Measurements from ENCODE around the gene COL26A1.
"Not testable (repeated sequence)": the region's sequence is repeated elsewhere in the genome, so short reads cannot be mapped to it uniquely, and the experiment has no call there.

Gene COL26A1

DNA sequence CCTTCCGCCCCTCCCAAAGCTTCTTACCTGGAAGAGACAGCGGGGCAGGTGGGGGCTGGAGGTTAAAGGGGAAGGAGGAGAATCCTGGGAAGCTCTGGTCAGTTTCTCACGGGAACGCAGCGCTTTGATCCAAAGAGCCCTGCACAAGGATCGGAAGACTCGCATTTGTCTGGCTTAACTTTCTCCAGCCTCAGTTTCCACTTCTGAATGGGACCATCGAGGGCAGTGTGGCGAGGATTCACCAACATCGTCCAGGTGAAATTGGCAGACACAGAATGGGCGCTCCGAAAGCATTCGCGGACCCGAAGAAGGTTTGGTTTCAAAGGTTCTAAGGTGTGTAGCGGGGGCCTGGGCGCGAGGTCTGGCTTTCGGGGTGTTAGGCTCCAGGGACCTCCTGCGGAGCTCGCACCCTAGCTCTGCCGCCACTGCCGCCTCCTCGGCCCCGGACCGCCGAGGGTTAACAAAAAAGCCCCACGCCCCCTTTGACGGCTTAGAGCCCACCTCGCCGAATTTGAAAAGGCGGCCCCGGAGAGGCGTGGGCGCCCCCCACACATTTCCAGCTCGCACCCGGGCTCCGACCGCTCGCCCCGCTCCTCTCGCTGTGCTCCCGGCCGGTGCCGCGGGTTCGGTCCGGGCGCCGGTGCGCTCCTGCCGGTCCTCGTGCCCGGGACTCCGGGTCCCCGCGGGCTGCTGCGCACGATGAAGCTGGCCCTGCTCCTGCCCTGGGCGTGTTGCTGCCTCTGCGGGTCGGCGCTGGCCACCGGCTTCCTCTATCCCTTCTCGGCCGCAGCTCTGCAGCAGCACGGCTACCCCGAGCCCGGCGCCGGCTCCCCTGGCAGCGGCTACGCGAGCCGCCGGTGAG, at the start of gene COL26A1:
COL26A1 (plus strand) TSS at position 542 of the 862 bp plus-strand sequence; CDS start at position 700, 158 bp downstream.
- DNase-seq, result peak; percentile 28

GRCh38 chr7:101315336-101315735, 47.3 kb upstream of the COL26A1 start:
- DNase-seq, result peak; percentile 71

- no peak for DNase-seq
These were observed 43.3 kb upstream of the COL26A1 start for GRCh38 chr7:101319401-101319800.

DNA sequence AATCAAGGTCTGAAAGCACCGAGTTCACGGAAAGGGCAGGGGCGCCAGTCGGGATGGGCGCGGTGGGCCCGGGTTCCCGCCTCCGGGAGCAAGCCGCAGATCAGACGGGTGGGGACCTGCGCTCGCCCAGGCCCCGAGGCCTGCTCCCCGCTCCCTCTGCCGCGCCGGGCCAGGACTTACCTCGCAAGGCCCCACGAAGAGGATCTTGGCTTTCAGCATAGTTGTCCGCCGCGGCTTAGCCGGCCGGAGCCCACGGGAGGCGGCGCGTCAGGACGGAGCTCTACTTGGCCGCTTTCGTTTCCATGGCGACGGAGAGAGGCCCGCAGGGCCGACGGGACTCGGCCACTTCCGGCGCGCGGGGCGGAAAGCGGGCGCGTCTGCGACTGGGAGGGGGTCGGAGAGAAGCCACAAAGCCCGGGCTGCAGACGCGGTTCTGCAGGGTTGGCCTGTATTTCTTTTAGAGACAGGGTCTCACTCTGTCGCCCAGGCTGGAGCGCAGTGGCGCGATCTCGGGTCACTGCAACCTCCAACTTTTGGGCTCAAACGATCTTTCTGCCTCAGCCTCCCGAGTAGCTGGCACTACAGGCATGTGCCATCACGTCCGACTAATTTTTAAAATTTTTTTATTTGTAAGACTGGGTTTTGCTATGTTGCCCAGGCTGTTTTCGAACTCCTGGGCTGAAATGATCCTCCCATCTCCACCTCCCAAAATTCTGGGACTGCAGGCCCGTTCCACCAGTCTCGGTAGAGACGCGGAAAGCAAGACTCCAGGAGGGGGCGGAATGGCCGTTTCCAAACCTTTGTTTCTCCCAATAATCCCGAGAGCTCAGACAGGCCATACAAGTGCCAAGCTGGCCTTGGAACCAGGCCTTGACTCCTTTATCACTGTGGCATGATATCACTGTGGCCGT, 40.9 kb upstream of the COL26A1 start, which contains the start of gene IFT22:
IFT22 (minus strand) TSS at position 322 of the 911 bp plus-strand sequence; CDS start at position 219, 103 bp downstream.
- DNase-seq, result peak; percentile 93

- no peak for DNase-seq
These were observed 34.5 kb upstream of the COL26A1 start for GRCh38 chr7:101328159-101328558.

- no peak for DNase-seq
These were observed 32.6 kb upstream of the COL26A1 start for GRCh38 chr7:101330011-101330484.

- no peak for DNase-seq
These were observed 30.6 kb upstream of the COL26A1 start for GRCh38 chr7:101332026-101332425.

DNA sequence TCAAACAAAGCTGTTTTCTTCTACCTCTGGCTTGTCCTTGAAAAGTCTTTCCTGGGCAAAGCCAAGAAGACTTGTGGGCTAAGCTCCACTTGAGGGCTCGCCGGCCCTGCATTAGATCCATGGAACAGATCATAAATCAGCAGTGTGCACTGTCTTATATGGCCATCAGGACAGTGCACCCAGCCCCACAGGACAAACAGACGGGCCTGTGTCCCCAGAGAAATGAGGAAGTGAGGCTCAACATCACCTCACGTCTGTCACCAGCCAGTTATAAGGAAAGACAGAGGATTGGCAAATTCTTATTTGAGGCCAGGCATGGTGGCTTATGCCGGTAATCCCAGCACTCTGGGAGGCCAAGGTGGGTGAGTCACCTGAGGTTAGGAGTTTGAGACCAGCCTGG, 28.8 kb upstream of the COL26A1 start:
- no peak for DNase-seq

DNA sequence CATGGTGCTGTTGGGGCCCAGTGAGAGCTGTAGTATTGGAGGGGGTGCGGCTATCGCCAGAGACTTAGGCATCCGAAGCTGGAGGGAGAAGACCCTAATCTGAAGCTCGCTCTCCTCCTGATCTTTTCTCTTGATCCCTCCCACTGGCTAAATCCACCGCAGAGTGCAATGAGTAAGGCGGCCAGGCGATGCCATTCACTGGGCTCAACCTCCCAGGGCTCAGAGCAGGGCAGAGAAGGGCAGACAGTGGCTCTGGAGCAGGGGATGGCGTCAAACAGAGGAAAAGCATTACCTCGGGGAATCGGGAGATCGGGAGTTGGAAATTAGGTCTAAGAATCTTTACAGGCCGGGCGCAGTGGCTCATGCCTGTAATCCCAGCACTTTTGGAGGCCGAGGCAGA, 22.3 kb upstream of the COL26A1 start:
- no peak for DNase-seq

GRCh38 chr7:101342892-101343291, 19.8 kb upstream of the COL26A1 start:
- DNase-seq, result no peak

DNA sequence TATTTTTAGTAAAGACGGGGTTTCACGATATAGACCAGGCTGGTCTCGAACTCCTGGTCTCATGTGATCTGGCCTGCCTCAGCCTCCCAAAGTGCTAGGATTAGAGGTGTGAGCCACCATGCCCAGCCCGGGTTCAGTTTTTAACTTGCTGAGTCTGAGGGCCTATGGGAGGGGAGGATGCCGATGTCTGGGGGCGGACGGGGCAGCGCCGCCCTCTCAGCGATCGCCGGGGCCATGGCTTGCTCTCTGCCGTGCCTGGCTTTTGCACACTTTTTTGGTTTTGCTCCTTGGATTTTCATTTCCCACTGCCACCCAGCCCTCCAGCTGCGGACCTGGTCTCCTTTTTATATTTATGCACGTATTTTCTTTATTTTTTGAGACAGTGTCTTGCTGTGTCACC, 15.2 kb upstream of the COL26A1 start:
- DNase-seq, result no peak

DNA sequence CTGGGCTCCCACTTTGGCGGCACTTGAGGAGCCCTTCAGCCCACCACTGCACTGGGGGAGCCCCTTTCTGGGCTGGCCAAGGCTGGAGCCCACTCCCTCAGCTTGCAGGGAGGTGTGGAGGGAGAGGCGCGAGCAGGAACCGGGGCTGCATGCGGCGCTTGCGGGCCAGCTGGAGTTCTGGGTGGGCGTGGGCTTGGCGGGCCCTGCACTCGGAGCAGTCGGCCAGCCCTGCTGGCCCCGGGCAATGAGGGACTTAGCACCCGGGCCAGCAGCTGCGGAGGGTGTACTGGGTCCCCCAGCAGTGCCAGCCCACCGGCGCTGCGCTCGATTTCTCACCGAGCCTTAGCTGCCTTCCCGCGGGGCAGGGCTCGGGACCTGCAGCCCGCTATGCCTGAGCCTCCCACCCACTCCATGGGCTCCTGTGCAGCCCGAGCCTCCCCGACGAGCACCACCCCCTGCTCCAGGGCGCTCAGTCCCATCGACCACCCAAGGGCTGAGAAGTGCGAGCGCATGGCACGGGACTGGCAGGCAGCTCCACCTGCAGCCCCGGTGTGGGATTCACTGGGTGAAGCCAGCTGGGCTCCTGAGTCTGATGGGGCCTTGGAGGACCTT, 14.1 kb upstream of the COL26A1 start:
- DNase-seq, result not testable (repeated sequence)

- DNase-seq, result not testable (repeated sequence)
These were observed 13.4 kb upstream of the COL26A1 start for GRCh38 chr7:101349300-101349699.

GRCh38 chr7:101352920-101353308, 9.8 kb upstream of the COL26A1 start:
- no peak for DNase-seq

GRCh38 chr7:101357433-101357832, 5.2 kb upstream of the COL26A1 start:
- DNase-seq, result no peak

GRCh38 chr7:101363196-101363733, 590 bp downstream of the COL26A1 start:
- DNase-seq, result no peak

DNA sequence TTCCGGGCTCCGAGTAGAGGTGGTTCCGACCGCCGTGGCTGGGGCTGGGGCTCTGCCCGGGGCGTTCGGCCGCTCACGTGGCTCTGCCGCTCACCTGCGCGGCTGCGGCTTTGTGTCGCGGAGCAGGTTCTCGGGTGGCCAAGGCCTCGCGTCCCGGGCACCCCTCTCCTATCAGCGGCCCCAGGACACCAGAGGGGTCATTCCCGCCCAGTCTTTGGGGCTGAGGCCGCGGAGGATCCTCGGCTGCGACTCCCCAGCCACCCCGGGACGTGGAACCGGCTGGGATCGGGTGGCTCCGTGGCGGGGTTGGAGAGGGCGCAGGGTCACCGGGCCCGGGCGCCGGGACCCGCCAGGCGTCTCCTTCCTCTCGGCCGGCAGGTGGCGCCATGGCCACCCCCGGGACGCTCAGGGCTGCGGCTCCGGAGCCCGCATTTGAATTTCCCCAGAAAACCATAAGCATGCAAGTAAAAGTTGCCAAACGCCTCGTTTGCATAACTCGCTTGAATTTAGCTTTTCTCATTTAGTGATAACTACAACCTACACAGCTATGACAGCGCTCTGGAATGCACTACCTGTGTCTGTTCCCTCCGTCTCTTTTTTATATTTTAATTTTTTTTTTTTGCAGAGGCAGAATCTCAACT, 1.2 kb downstream of the COL26A1 start:
- DNase-seq, result peak; percentile 76

DNA sequence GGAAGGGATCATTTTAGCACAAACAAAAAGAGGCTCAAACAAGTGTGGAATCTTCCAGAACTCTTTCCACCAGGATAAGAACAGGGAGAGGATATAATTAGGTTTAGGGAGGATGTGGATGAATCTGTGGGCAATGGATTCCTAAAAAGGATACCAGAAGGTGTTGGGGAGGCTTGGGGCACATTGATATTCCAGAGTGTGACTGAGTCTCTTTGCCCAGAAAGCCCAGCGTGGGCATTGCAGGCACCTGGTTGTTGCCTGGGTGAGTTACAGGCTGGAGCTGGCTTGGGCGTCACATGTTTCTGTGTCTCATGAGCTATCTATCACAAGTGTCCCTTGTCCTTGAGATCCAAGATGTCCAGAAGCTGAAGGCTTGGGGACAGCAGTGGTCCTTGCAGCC, 3.3 kb downstream of the COL26A1 start:
- no peak for DNase-seq

- no peak for DNase-seq
These were observed 5.0 kb downstream of the COL26A1 start for GRCh38 chr7:101367676-101368075.

DNA sequence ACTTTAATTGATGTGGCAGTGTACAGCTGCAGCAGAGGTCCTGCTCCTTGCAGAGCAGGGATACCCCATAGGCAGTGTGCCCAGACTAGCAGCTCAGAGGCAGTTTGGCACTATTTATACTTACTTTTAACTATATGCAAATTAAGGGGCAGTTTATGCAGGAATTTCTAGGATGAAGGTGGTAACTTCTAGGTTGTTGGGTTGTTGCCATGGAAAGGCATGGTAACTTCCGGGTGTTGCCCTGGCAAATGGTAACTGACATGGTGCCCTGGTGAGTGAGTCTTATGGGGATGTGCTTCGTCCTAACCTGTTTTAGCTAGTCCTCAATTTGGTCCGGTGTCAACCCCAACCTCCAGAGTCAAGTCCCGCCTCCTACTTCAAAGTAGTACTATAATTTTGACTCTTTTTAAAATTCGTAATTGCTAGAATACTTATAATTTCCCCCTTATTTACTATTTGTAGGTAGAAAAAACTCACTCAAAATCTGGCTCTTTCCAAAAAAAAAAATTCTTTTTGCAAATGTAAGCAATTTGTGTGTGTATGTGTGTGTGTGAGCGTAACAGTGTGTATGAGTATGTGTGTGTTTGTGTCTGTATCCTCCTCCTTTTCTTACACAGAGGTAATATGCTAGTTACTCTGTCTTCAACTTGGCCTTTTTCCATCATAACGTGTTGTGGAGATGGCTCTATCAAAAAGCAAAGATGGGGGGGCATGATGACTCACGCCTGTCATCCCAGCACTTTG, 5.9 kb downstream of the COL26A1 start:
- no peak for DNase-seq

DNA sequence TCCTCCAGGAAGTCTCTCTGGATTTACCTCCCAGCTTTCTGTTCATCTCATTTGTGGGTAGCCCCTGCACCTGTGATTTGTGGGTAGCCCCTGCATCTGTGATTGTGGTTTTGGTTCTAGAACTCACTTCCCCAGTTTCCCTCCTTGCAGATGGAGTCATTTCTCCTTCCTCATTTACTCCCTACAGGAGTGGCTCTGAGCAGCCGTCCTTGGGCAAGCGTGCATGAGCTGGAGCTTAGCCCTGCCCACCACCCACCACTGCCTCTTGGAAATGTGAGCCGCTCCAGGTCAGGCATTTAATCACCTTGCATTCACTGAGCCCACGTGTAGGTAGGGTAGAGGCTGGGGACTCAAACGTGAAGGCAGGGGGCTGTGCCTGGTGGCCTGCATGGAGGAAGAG, 8.2 kb downstream of the COL26A1 start:
- DNase-seq, result no peak
